HepG2 (cell line): ENCODE measurements around the gene KLHL11. TPM values are rescaled to one million over a fixed set of nuclear protein-coding genes. Genes with fewer than 3 reads are reported as not detected.

Source experiments
- ARNTL ChIP-seq: sonication (generic); formaldehyde crosslinking; IDR thresholded peaks from 2 replicates; pipeline ENCODE4 v1.4.0; 2020; ENCODE audit warnings: mild to moderate bottlenecking, missing genetic modification reagents
- CEBPB ChIP-seq: IDR thresholded peaks from 2 replicates; pipeline ENCODE4 v1.6.1; 2011; ENCODE audit warnings: low read depth, low read length, improper control_type of control experiment, borderline replicate concordance
- CREBL2 ChIP-seq: sonication (generic); formaldehyde crosslinking; IDR thresholded peaks from 2 replicates; pipeline ENCODE4 v1.8.1; 2023; ENCODE audit warnings: missing genetic modification reagents, mild to moderate bottlenecking, borderline replicate concordance
- FOXA1 ChIP-seq, 2 experiments: fragments of 450-650 bp in 1 of 2; sonication (generic) in 1 of 2; formaldehyde crosslinking in 1 of 2; IDR thresholded peaks; 2 replicates each; pipeline versions ENCODE4 v1.4.0 to v1.6.1; 2016 to 2020; ENCODE audit warnings: missing genetic modification reagents in 1 of 2
- FOXO1 ChIP-seq: sonication (generic); formaldehyde crosslinking; IDR thresholded peaks from 2 replicates; pipeline ENCODE4 v1.4.0; 2020; ENCODE audit warnings: missing genetic modification reagents
- GABPA ChIP-seq, 2 experiments: IDR thresholded peaks; 2 replicates each; pipeline ENCODE4 v1.6.1; 2011 to 2016; ENCODE audit warnings: low read depth in 2 of 2, low read length in 1 of 2, missing biosample characterization in 1 of 2, missing genetic modification characterization in 1 of 2
- GTF3A ChIP-seq: sonication (generic); formaldehyde crosslinking; conservative IDR thresholded peaks from 2 replicates; pipeline ENCODE4 v1.4.0; 2020; ENCODE audit warnings: mild to moderate bottlenecking, missing genetic modification reagents
- HNRNPUL1 ChIP-seq: fragments of 200-400 bp; formaldehyde crosslinking; IDR thresholded peaks from 2 replicates; pipeline ENCODE4 v1.6.1; 2017; ENCODE audit warnings: low read depth, mild to moderate bottlenecking, low read length, moderate library complexity
- ISL2 ChIP-seq: sonication (generic); formaldehyde crosslinking; IDR thresholded peaks from 2 replicates; pipeline ENCODE4 v1.5.0; 2020; ENCODE audit warnings: missing genetic modification reagents
- KAT2B ChIP-seq: fragments of 150-350 bp; IDR thresholded peaks from 2 replicates; pipeline ENCODE4 v1.6.1; 2014; ENCODE audit warnings: low read depth, low read length, borderline replicate concordance
- NFE2 ChIP-seq: sonication (generic); formaldehyde crosslinking; IDR thresholded peaks from 2 replicates; pipeline ENCODE4 v1.4.0; 2020; ENCODE audit warnings: missing genetic modification reagents
- NR2F6 ChIP-seq, 2 experiments: IDR thresholded peaks; 2 replicates each; pipeline ENCODE4 v1.6.1; 2016; ENCODE audit warnings: antibody characterized with exemption in 1 of 2, mild to moderate bottlenecking in 1 of 2
- RBM39 ChIP-seq: fragments of 200-400 bp; formaldehyde crosslinking; IDR thresholded peaks from one replicate; pipeline ENCODE4 v1.6.1; 2018; ENCODE audit warnings: antibody characterized with exemption, mild to moderate bottlenecking, low read depth, low read length; ENCODE audit not compliant: poor library complexity, severe bottlenecking
- SETDB1 ChIP-seq: sonication (generic); formaldehyde crosslinking; IDR thresholded peaks from 2 replicates; pipeline ENCODE4 v1.5.1; 2020; ENCODE audit warnings: missing genetic modification reagents, mild to moderate bottlenecking, borderline replicate concordance
- SIX4 ChIP-seq: sonication (generic); formaldehyde crosslinking; IDR thresholded peaks from 2 replicates; pipeline ENCODE4 v1.4.0; 2020; ENCODE audit warnings: missing genetic modification reagents
- SMARCE1 ChIP-seq: fragments of 450-650 bp; IDR thresholded peaks from 2 replicates; pipeline ENCODE4 v1.6.1; 2017; ENCODE audit warnings: borderline replicate concordance
- SP140L ChIP-seq: sonication (generic); formaldehyde crosslinking; IDR thresholded peaks from 2 replicates; pipeline ENCODE4 v1.4.0; 2020; ENCODE audit warnings: missing genetic modification reagents, borderline replicate concordance
- STAT5B ChIP-seq: sonication (generic); formaldehyde crosslinking; IDR thresholded peaks from 2 replicates; pipeline ENCODE4 v1.4.0; 2020; ENCODE audit warnings: missing genetic modification reagents
- TFAP4 ChIP-seq: sonication (generic); IDR thresholded peaks from 2 replicates; pipeline ENCODE4 v1.6.1; 2016; ENCODE audit warnings: low read depth, borderline replicate concordance
- ZC3H13 ChIP-seq: sonication (generic); formaldehyde crosslinking; IDR thresholded peaks from 2 replicates; pipeline ENCODE4 v1.8.1; 2023; ENCODE audit warnings: mild to moderate bottlenecking, missing genetic modification reagents, moderate library complexity
- ZFY ChIP-seq: sonication (generic); formaldehyde crosslinking; IDR thresholded peaks from 2 replicates; pipeline ENCODE4 v1.4.0; 2020; ENCODE audit warnings: missing genetic modification reagents
- ZMYM2 ChIP-seq: sonication (generic); formaldehyde crosslinking; IDR thresholded peaks from 2 replicates; pipeline ENCODE4 v1.8.0; 2022; ENCODE audit warnings: mild to moderate bottlenecking, missing genetic modification reagents
- ZNF136 ChIP-seq: sonication (generic); formaldehyde crosslinking; IDR thresholded peaks from 2 replicates; pipeline ENCODE4 v1.8.1; 2022; ENCODE audit warnings: low read depth, mild to moderate bottlenecking, moderate library complexity, missing genetic modification reagents
- ZNF282 ChIP-seq: fragments of 450-650 bp; IDR thresholded peaks from 2 replicates; pipeline ENCODE4 v1.6.1; 2018; ENCODE audit not compliant: partially characterized antibody
- ZNF331 ChIP-seq: sonication (generic); formaldehyde crosslinking; IDR thresholded peaks from 2 replicates; pipeline ENCODE4 v1.4.0; 2020; ENCODE audit warnings: missing genetic modification reagents
- ZNF414 ChIP-seq: sonication (generic); formaldehyde crosslinking; IDR thresholded peaks from 2 replicates; pipeline ENCODE4 v1.5.0; 2020; ENCODE audit warnings: missing genetic modification reagents
- ZNF546 ChIP-seq: sonication (generic); formaldehyde crosslinking; conservative IDR thresholded peaks from 2 replicates; pipeline ENCODE4 v1.8.1; 2023; ENCODE audit warnings: mild to moderate bottlenecking, missing genetic modification reagents
- ZNF550 ChIP-seq: sonication (generic); formaldehyde crosslinking; IDR thresholded peaks from 2 replicates; pipeline ENCODE4 v1.4.0; 2020; ENCODE audit warnings: mild to moderate bottlenecking, missing genetic modification reagents, borderline replicate concordance
- ZNF558 ChIP-seq: sonication (generic); formaldehyde crosslinking; IDR thresholded peaks from 2 replicates; pipeline ENCODE4 v1.9.0; 2022; ENCODE audit warnings: mild to moderate bottlenecking, missing genetic modification reagents, borderline replicate concordance
- ZNF775 ChIP-seq: sonication (generic); formaldehyde crosslinking; IDR thresholded peaks from 2 replicates; pipeline ENCODE4 v1.4.0; 2020; ENCODE audit warnings: missing genetic modification reagents, mild to moderate bottlenecking, moderate library complexity, borderline replicate concordance
- polyA plus RNA-seq, 8 experiments: library from polyadenylated mRNA; depleted of rRNA in 3 of 8; stranded (reverse) in 7 of 8; unstranded in 1 of 8; fragments of >200 nt; fragmentation: Illumina TruSeq in 4 of 8; extraction: Trizol in 4 of 8; gene quantifications; 2 replicates each; pipeline versions ENCODE4 v1.2.1 to v1.2.3, GENCODE V29; 2011 to 2016; ENCODE audit warnings: low read depth in 4 of 8, missing spikeins in 1 of 8, mixed read lengths in 1 of 8; ENCODE audit not compliant: insufficient read depth in 1 of 8
- total RNA-seq, 5 experiments: library from RNA; depleted of rRNA; stranded (reverse); fragments of >200 nt; fragmentation: Illumina TruSeq; extraction: Trizol; gene quantifications; 2 replicates each; pipeline ENCODE4 v1.2.3, GENCODE V29; 2016; ENCODE audit warnings: low read depth in 1 of 5

The KLHL11 gene
- total and polyA plus RNA-seq, 2 of the 13 experiments (the other 11 are each of a cell fraction or from before 2014, with no cell fraction given), result 7.7 to 27.5 TPM

GRCh38 chr17:41907633-41908539, 42.7 kb upstream of the KLHL11 start (continued):
- TF ChIP-seq RBM39 (no peak), ZNF414 (CRISPR knock-in tag) (peak; percentile 81), CREBL2 (CRISPR knock-in tag) (no peak), NR2F6 (IDR thresholded peaks at IDR 0.05) (peak; percentile 64), NR2F6 (CRISPR knock-in tag; IDR thresholded peaks at IDR 0.05) (peak; percentile 84), ZNF282 (no peak), ZC3H13 (peak; percentile 30; the same call in 1 of the 2 replicates), FOXA1 (IDR thresholded peaks at IDR 0.05) (no peak), FOXA1 (CRISPR knock-in tag; IDR thresholded peaks at IDR 0.05) (0 out of 2 replicates have a peak, but pooled peaks have one; percentile 5), ZNF558 (CRISPR knock-in tag) (no peak), KAT2B (no peak), ZNF546 (CRISPR knock-in tag) (no peak), FOXO1 (CRISPR knock-in tag) (peak; percentile 61), ZFY (CRISPR knock-in tag) (no peak; the same call in 1 of the 2 replicates), GTF3A (CRISPR knock-in tag) (0 out of 2 replicates have a peak, but pooled peaks have one; percentile 82), ZNF550 (no peak), TFAP4 (peak; percentile 26; the same call in 1 of the 2 replicates), ZNF775 (CRISPR knock-in tag) (no peak), NFE2 (no peak), ARNTL (peak; percentile 78), SIX4 (CRISPR knock-in tag) (peak; percentile 41; the same call in 1 of the 2 replicates), HNRNPUL1 (0 out of 2 replicates have a peak, but pooled peaks have one; percentile 63), ISL2 (peak; percentile 62), CEBPB (peak; percentile 27; the same call in 1 of the 2 replicates), SP140L (no peak), ZNF136 (CRISPR knock-in tag) (peak; percentile 95; the same call in 1 of the 2 replicates), ZMYM2 (CRISPR knock-in tag) (peak; percentile 100), SMARCE1 (no peak), STAT5B (CRISPR knock-in tag) (no peak), SETDB1 (CRISPR knock-in tag) (no peak), ZNF331 (CRISPR knock-in tag) (peak; percentile 96), GABPA (IDR thresholded peaks at IDR 0.05; ENCODE audit: low read depth, low read length) (no peak), GABPA (CRISPR knock-in tag; IDR thresholded peaks at IDR 0.05; ENCODE audit: low read depth) (no peak)
